Fibroblast of pulmonary artery (primary cell): Measurements from ENCODE around the gene SPATA4.

Source experiments
- DNase-seq: peaks from one replicate; pipeline ENCODE4 v3.0.0-alpha.2; 2010; ENCODE audit warnings: low read depth
- H3K4me3 ChIP-seq: replicated peaks from 2 replicates; pipeline ENCODE4 v1.5.1; 2011; ENCODE audit warnings: low read depth, mild to moderate bottlenecking, control low read depth, low read length, moderate library complexity
- TF ChIP-seq, protein P1 (sequence below): IDR thresholded peaks from 2 replicates; pipeline ENCODE4 v1.5.1; 2011; ENCODE audit warnings: mild to moderate bottlenecking, control low read depth, low read length, inconsistent platforms; ENCODE audit errors: missing control alignments

The SPATA4 gene

GRCh38 chr4:176193126-176193525 lies 2.3 kb downstream of the SPATA4 start:
- no peak overlapping the region for H3K4me3 ChIP-seq
- DNase-seq = peak; percentile 25

DNA sequence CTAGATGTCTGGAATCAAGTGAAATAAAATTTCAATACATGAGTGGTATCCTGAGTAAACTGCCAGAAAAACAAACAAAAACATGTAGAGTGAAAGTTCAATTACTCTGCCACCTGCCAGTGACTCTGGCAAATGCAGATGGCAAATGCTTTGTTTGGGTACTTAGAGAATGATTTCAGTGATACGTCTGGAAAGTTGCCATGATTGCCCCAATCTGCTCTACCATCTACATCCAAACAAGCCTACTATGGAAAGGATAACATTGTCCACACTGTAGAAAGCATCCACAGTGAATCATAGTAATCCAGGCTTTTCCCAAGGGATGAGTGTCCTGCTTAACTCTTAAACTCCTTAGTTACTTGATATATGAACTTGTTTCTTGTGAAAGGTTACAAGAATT lies 3.4 kb downstream of the SPATA4 start:
- DNase-seq = no peak
- TF ChIP-seq, protein P1, sequence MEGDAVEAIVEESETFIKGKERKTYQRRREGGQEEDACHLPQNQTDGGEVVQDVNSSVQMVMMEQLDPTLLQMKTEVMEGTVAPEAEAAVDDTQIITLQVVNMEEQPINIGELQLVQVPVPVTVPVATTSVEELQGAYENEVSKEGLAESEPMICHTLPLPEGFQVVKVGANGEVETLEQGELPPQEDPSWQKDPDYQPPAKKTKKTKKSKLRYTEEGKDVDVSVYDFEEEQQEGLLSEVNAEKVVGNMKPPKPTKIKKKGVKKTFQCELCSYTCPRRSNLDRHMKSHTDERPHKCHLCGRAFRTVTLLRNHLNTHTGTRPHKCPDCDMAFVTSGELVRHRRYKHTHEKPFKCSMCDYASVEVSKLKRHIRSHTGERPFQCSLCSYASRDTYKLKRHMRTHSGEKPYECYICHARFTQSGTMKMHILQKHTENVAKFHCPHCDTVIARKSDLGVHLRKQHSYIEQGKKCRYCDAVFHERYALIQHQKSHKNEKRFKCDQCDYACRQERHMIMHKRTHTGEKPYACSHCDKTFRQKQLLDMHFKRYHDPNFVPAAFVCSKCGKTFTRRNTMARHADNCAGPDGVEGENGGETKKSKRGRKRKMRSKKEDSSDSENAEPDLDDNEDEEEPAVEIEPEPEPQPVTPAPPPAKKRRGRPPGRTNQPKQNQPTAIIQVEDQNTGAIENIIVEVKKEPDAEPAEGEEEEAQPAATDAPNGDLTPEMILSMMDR = no peak

More at GRCh38 chr4:176193126-176193525, 2.3 kb downstream of the SPATA4 start:
- TF ChIP-seq, protein P1 = no peak

DNA sequence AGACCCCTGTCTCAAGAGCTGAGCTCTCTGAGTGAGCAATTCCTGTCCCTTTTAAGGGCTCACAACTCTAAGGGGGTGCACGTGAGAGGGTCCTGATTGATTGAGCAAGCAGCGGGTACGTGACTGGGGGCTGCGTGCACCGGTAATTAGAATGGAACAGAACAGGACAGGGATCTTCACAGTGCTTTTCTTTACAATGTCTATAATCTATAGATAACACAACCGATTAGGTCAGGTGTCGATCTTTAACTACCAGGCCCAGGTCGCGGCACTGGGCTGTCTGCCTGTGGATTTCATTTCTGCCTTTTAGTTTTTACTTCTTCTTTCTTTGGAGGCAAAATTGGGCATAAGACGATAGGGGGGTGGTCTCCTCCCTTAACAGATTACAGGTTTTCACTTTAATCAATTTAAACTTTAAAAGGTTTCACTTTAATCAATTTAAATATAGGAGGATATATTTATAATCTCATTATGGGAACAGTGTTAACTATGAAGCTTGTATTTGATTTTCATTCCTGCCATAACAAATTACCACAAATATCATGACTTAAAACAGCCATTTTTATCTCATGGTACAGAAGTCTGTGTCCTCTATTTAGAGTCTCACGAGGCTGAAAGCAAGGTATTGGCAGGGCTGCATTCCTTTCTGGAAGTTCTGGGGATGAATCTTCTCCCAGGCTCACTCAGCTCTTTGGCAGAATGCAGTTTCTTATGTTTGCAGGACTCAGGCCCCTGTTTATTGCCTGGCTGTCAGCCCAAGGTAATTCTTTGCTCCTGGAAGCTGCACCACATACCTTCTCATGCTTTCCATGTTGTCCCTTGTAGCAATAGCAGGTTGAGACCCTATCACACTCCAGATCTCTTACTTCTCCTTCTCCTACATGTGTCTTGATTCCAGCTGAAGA lies 5.2 kb downstream of the SPATA4 start:
- DNase-seq = no peak
- no peak overlapping the region for H3K4me3 ChIP-seq
- TF ChIP-seq, protein P1 = no peak

More for the DNA sequence above, 3.4 kb downstream of the SPATA4 start:
- no peak overlapping the region for H3K4me3 ChIP-seq

- no peak for DNase-seq
- TF ChIP-seq, protein P1 = no peak
- H3K4me3 ChIP-seq = no peak overlapping the region
Observed at GRCh38 chr4:176188654-176189053, 6.7 kb downstream of the SPATA4 start.

DNA sequence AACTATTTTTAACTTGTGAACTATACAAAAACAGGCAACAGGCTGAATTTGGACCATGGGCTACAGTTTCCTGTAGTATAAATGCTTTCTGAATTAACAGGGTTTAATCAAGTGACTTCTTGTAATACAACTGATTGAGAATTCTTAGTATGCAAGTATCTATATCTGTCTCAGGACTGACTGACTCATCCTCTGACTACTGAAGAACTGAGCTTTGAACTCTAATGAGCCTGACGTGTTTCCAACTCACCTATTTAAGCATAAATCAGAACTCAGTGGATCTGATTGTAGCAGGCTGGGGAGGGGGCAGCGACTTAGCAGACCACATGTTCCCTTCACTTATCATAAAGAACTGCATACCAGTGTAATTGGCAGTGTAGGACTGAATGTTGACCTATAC lies 7.8 kb downstream of the SPATA4 start:
- TF ChIP-seq, protein P1 = no peak
- no peak for DNase-seq
- H3K4me3 ChIP-seq = no peak overlapping the region

- TF ChIP-seq, protein P1 = no peak
Observed at GRCh38 chr4:176186671-176187395, 8.6 kb downstream of the SPATA4 start.

More at GRCh38 chr4:176186671-176187395, 8.6 kb downstream of the SPATA4 start:
- H3K4me3 ChIP-seq = no peak overlapping the region
- DNase-seq = no peak
